ENCODE data around the gene POLD3.

The POLD3 gene

DNA sequence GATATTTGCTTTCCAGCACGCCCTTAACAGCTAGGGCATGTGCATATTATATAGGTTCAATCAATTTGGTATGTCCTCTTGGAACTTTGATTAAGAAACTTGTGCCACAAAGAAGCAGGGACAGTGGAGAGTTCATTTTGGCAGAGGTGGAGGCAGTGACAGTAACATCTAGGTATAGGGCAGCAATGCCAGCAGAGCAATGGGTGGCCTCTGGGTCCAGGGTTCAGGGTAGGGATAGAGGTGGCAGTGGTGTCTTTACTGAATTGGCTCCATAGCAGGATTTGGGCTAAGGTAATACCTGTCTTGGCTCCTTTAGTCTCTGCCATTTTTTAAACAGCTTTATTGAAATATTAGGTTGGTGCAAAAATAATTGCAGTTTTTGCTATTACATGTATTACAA, 24.4 kb upstream of the POLD3 start:
- Histone ChIP-seq H3K4me1 (ENCODE audit: control insufficient read depth, insufficient read depth, low read length) (no peaks in the 10 kb centered on the region), H3K27me3 (ENCODE audit: control insufficient read depth, insufficient read depth, low read length, poor library complexity, severe bottlenecking) (no peaks in the 10 kb centered on the region), H3K27ac (ENCODE audit: insufficient read depth, low read depth, low read length, poor library complexity, severe bottlenecking) (no peak overlapping the region), H3K4me3 (ENCODE audit: insufficient read depth, low read depth, low read length) (no peak overlapping the region), H3K9me3 (ENCODE audit: control insufficient read depth, low read length) (no peaks in the 10 kb centered on the region), H3K36me3 (ENCODE audit: control insufficient read depth, insufficient read depth, low read length) (no peaks in the 10 kb centered on the region)
- WGBS, 2 experiments = 95 to 100% methylated on average over 1 of the region's 1 CpG

DNA sequence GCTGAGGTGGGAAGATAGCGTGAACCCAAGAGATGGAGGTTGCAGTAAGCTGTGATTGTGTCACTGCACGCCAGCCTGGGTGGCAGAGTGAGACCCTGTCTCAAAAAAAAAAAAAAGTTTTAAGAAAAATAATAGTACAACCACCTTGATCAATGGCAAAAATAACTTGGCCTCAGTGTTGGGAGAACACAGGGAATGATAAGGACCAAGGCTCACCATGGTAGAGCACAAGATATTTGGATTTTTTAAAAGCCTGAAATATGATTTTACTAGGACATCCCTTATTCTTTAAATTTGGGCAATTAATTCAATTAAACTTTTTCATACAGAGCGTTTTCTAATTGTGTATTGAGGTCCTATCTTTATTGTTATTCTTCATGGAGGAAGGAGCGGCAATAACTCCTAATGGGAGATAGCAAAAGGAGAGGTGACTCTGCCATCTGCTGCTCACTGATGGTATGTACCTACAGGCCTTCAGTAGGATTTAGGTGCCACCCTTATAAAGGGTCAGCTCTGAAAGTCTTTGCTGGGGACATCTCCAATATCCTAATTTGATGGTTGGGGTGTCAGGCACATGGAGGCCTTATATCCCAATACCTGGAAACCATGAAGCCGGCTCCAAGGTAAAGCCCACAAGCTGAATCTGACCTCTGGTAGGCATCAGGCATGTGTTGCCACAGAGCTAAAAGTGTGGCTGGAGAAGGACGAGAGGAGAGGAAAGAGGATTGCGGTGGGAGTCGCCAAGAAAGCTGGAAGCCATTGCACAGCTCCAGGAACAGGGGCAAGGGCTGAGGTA, 21.9 kb upstream of the POLD3 start:
- Histone ChIP-seq H3K27ac (ENCODE audit: insufficient read depth, low read depth, low read length, poor library complexity, severe bottlenecking) (no peak overlapping the region), H3K36me3 (ENCODE audit: control insufficient read depth, insufficient read depth, low read length) (no peaks in the 10 kb centered on the region), H3K4me1 (ENCODE audit: control insufficient read depth, insufficient read depth, low read length) (no peaks in the 10 kb centered on the region), H3K27me3 (ENCODE audit: control insufficient read depth, insufficient read depth, low read length, poor library complexity, severe bottlenecking) (no peaks in the 10 kb centered on the region), H3K4me3 (ENCODE audit: insufficient read depth, low read depth, low read length) (no peak overlapping the region), H3K9me3 (ENCODE audit: control insufficient read depth, low read length) (no peaks in the 10 kb centered on the region)
- WGBS, 2 experiments = 64 to 69% methylated on average over 8 of the region's 8 CpGs

DNA sequence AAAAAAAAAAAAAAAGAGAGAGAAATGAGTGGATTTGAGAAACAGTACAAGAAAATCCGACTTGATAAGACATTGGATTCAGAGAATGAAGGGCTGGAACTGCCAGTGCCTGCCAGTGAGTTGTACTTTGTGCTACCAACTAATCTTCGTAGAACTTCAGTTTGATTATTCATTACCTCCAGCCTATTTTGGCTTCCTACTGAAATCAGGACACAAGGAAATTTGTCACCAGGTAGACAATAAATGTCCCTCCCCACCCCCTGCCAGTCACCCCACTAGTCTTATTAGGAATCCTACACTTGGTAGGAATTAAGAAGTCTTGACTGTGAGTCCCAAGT, 21.4 kb upstream of the POLD3 start:
- no peak overlapping the region for H3K27ac ChIP-seq (ENCODE audit: insufficient read depth, low read depth, low read length, poor library complexity, severe bottlenecking)
- WGBS, 2 experiments = 91 to 93% methylated on average over 2 of the region's 2 CpGs
- no peaks in the 10 kb centered on the region for H3K9me3 ChIP-seq (ENCODE audit: control insufficient read depth, low read length)
- H3K27me3 ChIP-seq (ENCODE audit: control insufficient read depth, insufficient read depth, low read length, poor library complexity, severe bottlenecking) = no peaks in the 10 kb centered on the region
- H3K4me3 ChIP-seq (ENCODE audit: insufficient read depth, low read depth, low read length) = no peak overlapping the region
- H3K36me3 ChIP-seq (ENCODE audit: control insufficient read depth, insufficient read depth, low read length) = no peaks in the 10 kb centered on the region
- H3K4me1 ChIP-seq (ENCODE audit: control insufficient read depth, insufficient read depth, low read length) = no peaks in the 10 kb centered on the region

DNA sequence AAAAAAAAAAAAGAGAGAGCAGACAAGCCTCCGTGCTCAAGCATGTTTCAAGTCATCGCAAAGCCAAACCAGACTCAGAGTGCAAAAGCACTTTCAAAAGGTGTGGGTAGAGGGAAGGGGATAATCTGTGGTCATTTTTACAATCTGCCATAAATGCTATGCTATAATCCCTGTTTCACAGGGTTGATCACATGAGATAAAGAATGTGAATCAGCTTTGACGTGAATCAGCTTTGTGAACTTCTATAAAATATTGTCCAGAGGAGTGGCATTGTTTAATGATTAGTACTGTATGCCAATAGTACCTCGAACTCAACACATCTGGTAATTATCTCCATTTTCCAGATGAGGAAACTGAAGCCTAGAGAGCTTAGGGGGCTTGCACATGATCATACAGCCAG, 20.0 kb upstream of the POLD3 start:
- Histone ChIP-seq H3K27me3 (ENCODE audit: control insufficient read depth, insufficient read depth, low read length, poor library complexity, severe bottlenecking) (no peaks in the 10 kb centered on the region), H3K27ac (ENCODE audit: insufficient read depth, low read depth, low read length, poor library complexity, severe bottlenecking) (no peak overlapping the region), H3K4me3 (ENCODE audit: insufficient read depth, low read depth, low read length) (no peak overlapping the region), H3K9me3 (ENCODE audit: control insufficient read depth, low read length) (no peaks in the 10 kb centered on the region), H3K4me1 (ENCODE audit: control insufficient read depth, insufficient read depth, low read length) (no peaks in the 10 kb centered on the region), H3K36me3 (ENCODE audit: control insufficient read depth, insufficient read depth, low read length) (no peaks in the 10 kb centered on the region)
- 91 to 92% methylated on average over 4 of the region's 4 CpGs for WGBS, 2 experiments

DNA sequence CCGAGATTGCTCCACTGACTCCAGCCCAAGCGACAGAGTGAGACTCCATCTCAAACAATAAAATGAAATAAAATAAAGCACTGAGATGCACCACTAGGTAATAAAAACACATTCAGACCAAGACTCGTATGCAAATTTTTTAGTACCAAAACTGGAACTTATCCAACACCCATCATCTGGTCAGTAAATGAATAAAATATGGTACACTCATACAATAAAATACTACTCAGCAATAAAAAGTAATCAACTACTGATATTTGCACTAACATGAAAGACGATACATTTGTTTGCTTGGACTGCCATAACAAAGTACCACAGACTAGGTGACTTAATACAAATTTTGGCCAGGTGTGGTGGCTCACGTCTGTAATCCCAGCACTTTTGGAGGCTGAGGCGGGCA, 17.8 kb upstream of the POLD3 start:
- H3K9me3 ChIP-seq (ENCODE audit: control insufficient read depth, low read length) = no peaks in the 10 kb centered on the region
- 90 to 95% methylated on average over 6 of the region's 6 CpGs for WGBS, 2 experiments
- H3K36me3 ChIP-seq (ENCODE audit: control insufficient read depth, insufficient read depth, low read length) = no peaks in the 10 kb centered on the region
- no peaks in the 10 kb centered on the region for H3K4me1 ChIP-seq (ENCODE audit: control insufficient read depth, insufficient read depth, low read length)
- H3K4me3 ChIP-seq (ENCODE audit: insufficient read depth, low read depth, low read length) = no peak overlapping the region
- no peaks in the 10 kb centered on the region for H3K27me3 ChIP-seq (ENCODE audit: control insufficient read depth, insufficient read depth, low read length, poor library complexity, severe bottlenecking)
- no peak overlapping the region for H3K27ac ChIP-seq (ENCODE audit: insufficient read depth, low read depth, low read length, poor library complexity, severe bottlenecking)

DNA sequence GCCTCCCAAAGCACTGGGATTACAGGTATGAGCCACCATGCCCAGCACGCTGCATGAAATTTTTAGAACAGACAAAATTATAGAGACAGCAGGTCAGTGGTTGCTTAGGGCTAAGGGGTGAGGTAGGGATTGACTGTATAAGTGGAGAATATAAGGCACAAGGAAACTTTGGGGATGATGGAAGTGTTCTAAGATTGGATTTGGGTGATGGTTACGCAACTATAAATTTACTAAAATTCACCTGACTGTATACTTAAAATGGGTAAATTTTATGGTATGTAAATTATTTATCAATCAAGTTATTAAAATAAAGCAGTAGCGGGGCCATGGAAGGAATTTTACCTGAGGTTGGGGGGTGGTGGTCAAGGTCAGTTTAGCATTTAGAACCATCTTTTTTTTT, 16.4 kb upstream of the POLD3 start:
- no peaks in the 10 kb centered on the region for H3K9me3 ChIP-seq (ENCODE audit: control insufficient read depth, low read length)
- no peak overlapping the region for H3K4me3 ChIP-seq (ENCODE audit: insufficient read depth, low read depth, low read length)
- H3K27me3 ChIP-seq (ENCODE audit: control insufficient read depth, insufficient read depth, low read length, poor library complexity, severe bottlenecking) = no peaks in the 10 kb centered on the region
- no peaks in the 10 kb centered on the region for H3K36me3 ChIP-seq (ENCODE audit: control insufficient read depth, insufficient read depth, low read length)
- H3K27ac ChIP-seq (ENCODE audit: insufficient read depth, low read depth, low read length, poor library complexity, severe bottlenecking) = no peak overlapping the region
- 92 to 98% methylated on average over 2 of the region's 3 CpGs for WGBS, 2 experiments
- H3K4me1 ChIP-seq (ENCODE audit: control insufficient read depth, insufficient read depth, low read length) = no peaks in the 10 kb centered on the region

DNA sequence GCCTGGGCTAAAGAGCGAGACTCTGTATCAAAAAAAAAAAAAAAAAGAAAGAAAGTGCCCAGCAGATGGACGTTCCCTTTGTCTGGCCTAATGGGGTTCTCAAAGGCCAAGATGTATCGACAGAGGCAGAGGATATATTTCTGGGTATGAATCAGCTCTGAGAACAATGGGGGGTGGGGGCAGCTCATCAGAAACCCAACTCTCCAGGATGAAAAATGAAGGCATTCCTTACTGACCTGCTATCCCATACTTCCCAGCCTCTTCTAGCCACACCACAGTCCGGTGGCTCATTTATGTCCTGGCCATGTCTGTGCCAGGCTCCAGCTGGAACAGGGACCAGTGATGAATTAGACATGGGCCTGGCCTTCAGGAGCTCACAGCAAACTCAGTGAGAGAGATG, 15.2 kb upstream of the POLD3 start:
- Histone ChIP-seq H3K4me1 (ENCODE audit: control insufficient read depth, insufficient read depth, low read length) (no peaks in the 10 kb centered on the region), H3K27me3 (ENCODE audit: control insufficient read depth, insufficient read depth, low read length, poor library complexity, severe bottlenecking) (no peaks in the 10 kb centered on the region), H3K27ac (ENCODE audit: insufficient read depth, low read depth, low read length, poor library complexity, severe bottlenecking) (no peak overlapping the region), H3K4me3 (ENCODE audit: insufficient read depth, low read depth, low read length) (no peak overlapping the region), H3K36me3 (ENCODE audit: control insufficient read depth, insufficient read depth, low read length) (no peaks in the 10 kb centered on the region), H3K9me3 (ENCODE audit: control insufficient read depth, low read length) (no peaks in the 10 kb centered on the region)
- 91 to 93% methylated on average over 4 of the region's 4 CpGs for WGBS, 2 experiments

DNA sequence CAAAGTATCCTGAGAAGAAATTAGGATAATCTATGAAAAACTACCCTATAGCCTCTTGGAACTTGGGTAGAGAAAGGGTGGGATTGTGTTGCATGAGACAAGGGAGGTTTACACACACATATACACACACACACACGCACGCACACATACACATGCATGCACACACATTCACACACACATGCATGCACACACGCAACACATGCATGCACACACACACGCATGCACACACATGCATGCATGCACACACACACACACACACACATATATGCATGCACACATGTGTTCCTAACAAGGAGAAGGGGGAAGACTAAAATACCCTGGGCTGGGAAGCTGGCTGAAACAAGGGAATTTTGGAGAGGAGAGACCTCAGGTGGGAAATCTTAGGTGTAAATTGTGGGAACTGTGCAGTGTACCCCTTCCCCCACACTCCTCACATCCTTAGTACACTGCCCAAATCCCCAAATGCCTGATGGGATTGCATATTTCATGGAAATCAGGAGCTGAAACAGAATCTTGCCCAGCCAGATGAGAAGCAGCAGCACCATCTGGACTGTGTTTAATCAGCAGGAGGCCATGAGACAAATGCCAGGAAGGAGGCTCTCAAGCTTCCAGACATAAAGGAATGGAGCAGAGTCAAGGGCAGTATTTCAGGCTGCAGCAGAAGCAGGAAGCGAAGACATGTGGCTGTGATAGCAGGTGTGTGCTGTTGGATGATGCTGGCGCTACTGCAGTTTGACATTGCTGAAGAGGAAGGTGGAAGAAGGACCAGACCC, 14.6 kb upstream of the POLD3 start:
- Histone ChIP-seq H3K4me1 (ENCODE audit: control insufficient read depth, insufficient read depth, low read length) (no peaks in the 10 kb centered on the region), H3K27ac (ENCODE audit: insufficient read depth, low read depth, low read length, poor library complexity, severe bottlenecking) (no peak overlapping the region), H3K9me3 (ENCODE audit: control insufficient read depth, low read length) (no peaks in the 10 kb centered on the region), H3K27me3 (ENCODE audit: control insufficient read depth, insufficient read depth, low read length, poor library complexity, severe bottlenecking) (no peaks in the 10 kb centered on the region), H3K36me3 (ENCODE audit: control insufficient read depth, insufficient read depth, low read length) (no peaks in the 10 kb centered on the region), H3K4me3 (ENCODE audit: insufficient read depth, low read depth, low read length) (no peak overlapping the region)
- WGBS, 2 experiments = 75 to 78% methylated on average over 6 of the region's 6 CpGs

DNA sequence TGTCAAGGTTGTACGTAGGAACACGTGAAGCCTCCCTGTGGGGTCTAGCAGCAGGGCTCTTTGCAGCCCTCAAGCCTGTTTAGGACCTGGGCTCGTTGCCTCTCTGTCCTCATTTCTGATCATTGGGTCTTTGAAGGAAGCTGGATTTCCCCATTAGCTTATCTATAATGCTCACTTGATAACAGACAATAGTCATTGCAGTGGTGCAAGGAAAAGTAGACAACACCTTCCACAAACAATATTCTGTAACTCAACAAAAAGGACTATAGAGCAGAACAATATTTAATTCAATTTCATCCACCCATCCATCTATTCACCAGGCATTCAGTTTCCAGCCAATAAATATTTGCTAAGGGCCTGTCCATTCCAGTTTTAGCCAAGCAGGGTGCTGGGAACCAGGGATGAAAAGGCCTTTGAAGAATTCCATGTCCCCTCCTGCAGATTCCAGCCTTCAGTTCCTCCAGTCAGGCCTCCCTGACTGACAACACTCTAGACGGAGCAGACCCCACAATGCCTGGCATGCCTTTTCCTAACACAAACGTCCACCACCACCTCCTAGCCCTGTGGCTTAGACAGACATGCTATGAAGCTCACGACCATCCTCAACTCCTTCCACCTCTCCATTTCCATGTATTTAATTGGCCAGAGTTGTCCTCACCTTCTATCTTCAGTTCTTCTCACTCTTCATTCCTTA, 12.7 kb upstream of the POLD3 start:
- no peak overlapping the region for H3K4me3 ChIP-seq (ENCODE audit: insufficient read depth, low read depth, low read length)
- H3K4me1 ChIP-seq (ENCODE audit: control insufficient read depth, insufficient read depth, low read length) = no peaks in the 10 kb centered on the region
- 78 to 81% methylated on average over 6 of the region's 6 CpGs for WGBS, 2 experiments
- no peaks in the 10 kb centered on the region for H3K36me3 ChIP-seq (ENCODE audit: control insufficient read depth, insufficient read depth, low read length)
- H3K27ac ChIP-seq (ENCODE audit: insufficient read depth, low read depth, low read length, poor library complexity, severe bottlenecking) = no peak overlapping the region
- no peaks in the 10 kb centered on the region for H3K9me3 ChIP-seq (ENCODE audit: control insufficient read depth, low read length)
- no peaks in the 10 kb centered on the region for H3K27me3 ChIP-seq (ENCODE audit: control insufficient read depth, insufficient read depth, low read length, poor library complexity, severe bottlenecking)

GRCh38 chr11:74581954-74582547, 10.3 kb upstream of the POLD3 start:
- no peak overlapping the region for H3K27ac ChIP-seq (ENCODE audit: insufficient read depth, low read depth, low read length, poor library complexity, severe bottlenecking)
- H3K27me3 ChIP-seq (ENCODE audit: control insufficient read depth, insufficient read depth, low read length, poor library complexity, severe bottlenecking) = no peaks in the 10 kb centered on the region
- H3K4me1 ChIP-seq (ENCODE audit: control insufficient read depth, insufficient read depth, low read length) = no peaks in the 10 kb centered on the region
- 92 to 93% methylated on average over 4 of the region's 4 CpGs for WGBS, 2 experiments
- no peaks in the 10 kb centered on the region for H3K36me3 ChIP-seq (ENCODE audit: control insufficient read depth, insufficient read depth, low read length)
- H3K4me3 ChIP-seq (ENCODE audit: insufficient read depth, low read depth, low read length) = no peak overlapping the region
- H3K9me3 ChIP-seq (ENCODE audit: control insufficient read depth, low read length) = no peaks in the 10 kb centered on the region

All from ectodermal cell (in vitro differentiated cells).